Lung (tissue), 12 donors: ENCODE measurements around the gene UXS1. TPM values are rescaled to one million over a fixed set of nuclear protein-coding genes. Genes with fewer than 3 reads are reported as not detected.

Experiments
- ATAC-seq: fragments of 200-7000 bp; cut with Tn5 transposase; one replicate; pipeline ENCODE4 v1.9.1; 2020; ENCODE audit warnings: moderate number of reproducible peaks; ENCODE audit not compliant: insufficient read depth, low FRiP score
- DNase-seq, 3 donors: peaks; one replicate each; pipeline ENCODE4 v3.0.0-alpha.2; 2013 to 2017
- H3K27ac ChIP-seq, 2 donors: one replicate each; pipeline ENCODE4 v1.5.1; 2013; ENCODE audit warnings: mild to moderate bottlenecking in 2 of 2, moderate library complexity in 2 of 2, control low read depth in 1 of 2, inconsistent platforms in 1 of 2, low read depth in 1 of 2, low read length in 1 of 2
- H3K27me3 ChIP-seq, 3 donors: one replicate each; pipeline ENCODE4 v1.5.1; 2013; ENCODE audit warnings: low read length in 2 of 3; ENCODE audit not compliant: control insufficient read depth in 3 of 3, insufficient read depth in 3 of 3
- H3K36me3 ChIP-seq, 4 donors: one replicate each; pipeline ENCODE4 v1.5.1; 2013; ENCODE audit warnings: low read length in 4 of 4, mild to moderate bottlenecking in 1 of 4, moderate library complexity in 1 of 4; ENCODE audit not compliant: control insufficient read depth in 4 of 4, insufficient read depth in 4 of 4
- H3K4me1 ChIP-seq, 5 donors: one replicate each; pipeline ENCODE4 v1.5.1; 2013; ENCODE audit warnings: low read length in 5 of 5, mild to moderate bottlenecking in 2 of 5, moderate library complexity in 1 of 5; ENCODE audit not compliant: control insufficient read depth in 5 of 5, insufficient read depth in 5 of 5
- H3K4me3 ChIP-seq: one replicate; pipeline ENCODE4 v1.5.1; 2013; ENCODE audit warnings: mild to moderate bottlenecking, control low read depth, moderate library complexity
- H3K9ac ChIP-seq, 2 donors: one replicate each; pipeline ENCODE4 v1.5.1; 2013; ENCODE audit warnings: low read length in 2 of 2, control low read depth in 1 of 2; ENCODE audit not compliant: insufficient read depth in 1 of 2
- H3K9me3 ChIP-seq, 4 donors: one replicate each; pipeline ENCODE4 v1.5.1; 2013; ENCODE audit warnings: low read length in 3 of 4, mild to moderate bottlenecking in 1 of 4, moderate library complexity in 1 of 4; ENCODE audit not compliant: control insufficient read depth in 4 of 4, insufficient read depth in 3 of 4
- WGBS, 2 donors: extraction: QIAGEN DNeasy Blood & Tissue Kit; methylation state at CpG; one replicate each; pipeline ENCODE4 v1.1.7; 2013; 5-methylcytosine and 5-hydroxymethylcytosine counted together
- polyA plus RNA-seq, 2 donors: library from polyadenylated mRNA; stranded (reverse); fragments of 200-250 nt; gene quantifications; one replicate each; pipeline ENCODE4 v1.2.1, GENCODE V29; 2013
- total RNA-seq, 2 donors: library from RNA; depleted of rRNA in 1 of 2; stranded (reverse); fragments of >200 nt in 1 of 2; gene quantifications; one replicate each; pipeline ENCODE4 v1.2.1, GENCODE V29; 2014 to 2021
- TF ChIP-seq, protein P1 (sequence below): IDR thresholded peaks from 2 replicates; pipeline ENCODE4 v1.5.1; 2012; ENCODE audit warnings: mild to moderate bottlenecking; ENCODE audit errors: control extremely low read depth, extremely low read depth
- donor health status: control.
- donor health status: control.
- donor health status: Bipolar disorder and iron deficiency.
- donor health status: healthy.
- donor health status: DM: yes; HTN: yes; CAD: no.

Gene UXS1
- total and polyA plus RNA-seq, 4 donors, result 24.6 to 96.5 (median 43.1) TPM

DNA sequence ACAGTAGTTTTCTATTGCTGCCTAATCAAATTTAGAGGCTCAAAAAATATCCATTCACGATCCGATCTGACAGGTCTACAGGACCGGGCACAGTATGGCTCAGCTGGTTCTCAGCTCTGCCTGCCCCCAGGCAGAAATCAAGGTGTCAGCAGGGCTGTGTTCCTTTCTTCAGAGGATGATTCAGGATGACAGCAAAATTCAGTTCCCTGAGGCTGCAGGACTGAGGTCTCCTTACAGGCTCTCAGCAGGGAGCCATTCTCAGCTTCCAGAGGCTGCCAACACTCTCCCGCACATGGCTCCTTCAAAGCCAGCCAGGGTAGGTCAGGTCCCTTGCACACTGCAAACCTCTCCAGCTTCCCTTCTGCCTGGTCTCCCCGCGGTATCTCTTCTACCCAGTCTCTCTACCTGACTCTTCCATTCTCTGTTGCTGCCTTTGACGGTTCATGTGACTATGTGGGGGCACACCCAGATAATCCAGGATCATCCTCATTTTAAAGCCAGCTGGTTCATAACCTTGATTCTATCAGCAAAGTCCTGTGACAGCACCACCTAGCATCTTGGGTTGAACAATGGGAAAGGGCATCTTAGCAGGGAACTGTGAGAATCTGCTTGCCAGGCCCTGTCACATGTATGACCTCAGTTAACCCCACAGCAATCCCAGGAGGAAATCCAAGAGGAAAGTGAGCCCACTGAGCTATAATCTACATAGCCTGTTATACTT lies 50.4 kb downstream of the UXS1 start:
- H3K27ac ChIP-seq, result no peak overlapping the region
- TF ChIP-seq, protein P1, sequence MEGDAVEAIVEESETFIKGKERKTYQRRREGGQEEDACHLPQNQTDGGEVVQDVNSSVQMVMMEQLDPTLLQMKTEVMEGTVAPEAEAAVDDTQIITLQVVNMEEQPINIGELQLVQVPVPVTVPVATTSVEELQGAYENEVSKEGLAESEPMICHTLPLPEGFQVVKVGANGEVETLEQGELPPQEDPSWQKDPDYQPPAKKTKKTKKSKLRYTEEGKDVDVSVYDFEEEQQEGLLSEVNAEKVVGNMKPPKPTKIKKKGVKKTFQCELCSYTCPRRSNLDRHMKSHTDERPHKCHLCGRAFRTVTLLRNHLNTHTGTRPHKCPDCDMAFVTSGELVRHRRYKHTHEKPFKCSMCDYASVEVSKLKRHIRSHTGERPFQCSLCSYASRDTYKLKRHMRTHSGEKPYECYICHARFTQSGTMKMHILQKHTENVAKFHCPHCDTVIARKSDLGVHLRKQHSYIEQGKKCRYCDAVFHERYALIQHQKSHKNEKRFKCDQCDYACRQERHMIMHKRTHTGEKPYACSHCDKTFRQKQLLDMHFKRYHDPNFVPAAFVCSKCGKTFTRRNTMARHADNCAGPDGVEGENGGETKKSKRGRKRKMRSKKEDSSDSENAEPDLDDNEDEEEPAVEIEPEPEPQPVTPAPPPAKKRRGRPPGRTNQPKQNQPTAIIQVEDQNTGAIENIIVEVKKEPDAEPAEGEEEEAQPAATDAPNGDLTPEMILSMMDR, result no peak
- H3K4me1 ChIP-seq, result peaks cover 0 to 25% (median 18%) of the 10 kb centered on the region in 5 donors
- DNase-seq (no peak), ATAC-seq (no peak)
- H3K4me3 ChIP-seq, result no peak overlapping the region
- no peaks in the 10 kb centered on the region for H3K9me3 ChIP-seq
- 96% methylated on average over 7 of the region's 7 CpGs for WGBS, 2 donors
- H3K36me3 ChIP-seq, result peaks cover 0 to 6% (median 2%) of the 10 kb centered on the region in 4 donors
- H3K9ac ChIP-seq, result no peak overlapping the region
- no peaks in the 10 kb centered on the region for H3K27me3 ChIP-seq

DNA sequence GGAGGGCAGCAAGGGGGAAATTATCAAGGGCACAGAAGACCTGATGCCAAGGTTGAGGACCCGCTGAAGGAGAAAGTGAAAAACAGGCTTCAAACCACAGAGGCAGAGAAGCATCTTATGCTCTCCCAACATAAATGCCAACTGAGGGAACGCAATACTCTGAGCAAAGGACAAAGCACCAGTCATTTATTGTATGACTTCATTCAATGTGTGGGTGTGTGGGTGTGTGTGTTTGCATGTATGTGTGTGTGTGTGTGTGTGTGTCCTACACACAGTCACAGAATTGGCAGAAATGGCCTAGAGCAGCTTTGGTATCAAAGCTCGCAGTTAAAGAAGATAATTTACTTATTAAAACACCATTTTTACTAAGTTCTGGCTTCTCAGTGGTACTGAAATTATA lies 51.4 kb downstream of the UXS1 start:
- DNase-seq (no peak), ATAC-seq (no peak)
- H3K9me3 ChIP-seq, result no peaks in the 10 kb centered on the region
- no peak overlapping the region for H3K4me3 ChIP-seq
- 92 to 98% methylated on average over 3 of the region's 3 CpGs for WGBS, 2 donors
- H3K27ac ChIP-seq, result no peak overlapping the region
- TF ChIP-seq, protein P1, result no peak
- H3K9ac ChIP-seq, result no peak overlapping the region
- H3K36me3 ChIP-seq, result peaks cover 0 to 6% (median 3%) of the 10 kb centered on the region in 4 donors
- no peaks in the 10 kb centered on the region for H3K27me3 ChIP-seq
- peaks cover 0 to 34% (median 22%) of the 10 kb centered on the region in 5 donors for H3K4me1 ChIP-seq

DNA sequence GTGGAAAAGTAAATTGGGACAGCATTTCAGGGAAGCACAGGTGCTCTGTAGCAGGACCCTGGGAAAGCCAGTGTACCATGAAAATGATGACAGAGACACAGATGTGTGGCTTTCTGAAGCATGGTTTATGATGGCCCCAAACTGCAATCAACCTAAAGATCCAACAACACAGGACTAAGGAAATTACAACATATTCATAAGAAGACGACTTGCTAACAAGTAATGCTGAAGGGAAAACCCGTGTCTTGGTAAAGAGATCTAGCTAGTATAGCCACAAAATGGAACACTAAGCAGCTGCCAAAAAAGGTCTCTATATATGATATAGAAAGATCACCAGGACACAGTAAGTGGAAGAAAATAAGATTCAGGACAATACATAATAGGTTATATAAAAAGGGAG lies 53.2 kb downstream of the UXS1 start:
- ATAC-seq (no peak), DNase-seq (no peak)
- TF ChIP-seq, protein P1, result no peak
- H3K4me1 ChIP-seq, result peaks cover 0 to 35% (median 22%) of the 10 kb centered on the region in 5 donors
- H3K36me3 ChIP-seq, result peaks cover 0 to 6% (median 3%) of the 10 kb centered on the region in 4 donors
- no peaks in the 10 kb centered on the region for H3K9me3 ChIP-seq
- H3K4me3 ChIP-seq, result no peak overlapping the region
- 18 to 39% methylated on average over 2 of the region's 2 CpGs for WGBS, 2 donors
- no peak overlapping the region for H3K27ac ChIP-seq
- H3K27me3 ChIP-seq, result no peaks in the 10 kb centered on the region
- H3K9ac ChIP-seq, result no peak overlapping the region
